Fibroblast of villous mesenchyme (primary cell): Measurements from ENCODE around the gene MACROH2A1. TPM values are rescaled to one million over a fixed set of nuclear protein-coding genes. Genes with fewer than 3 reads are reported as not detected.

Source experiments
- DNase-seq: peaks from one replicate; pipeline ENCODE4 v3.0.0-alpha.2; 2010; ENCODE audit warnings: low read depth
- H3K4me3 ChIP-seq: 2 replicates; pipeline ENCODE4 v1.5.1; 2011; ENCODE audit warnings: low read depth, mild to moderate bottlenecking, low read length
- CTCF ChIP-seq: IDR thresholded peaks from 2 replicates; pipeline ENCODE4 v1.5.1; 2012; ENCODE audit warnings: low read depth, mild to moderate bottlenecking, low read length; ENCODE audit not compliant: insufficient read depth
- total RNA-seq: library from RNA; depleted of rRNA; stranded (reverse); fragments of >200 nt; gene quantifications from 2 replicates; pipeline ENCODE4 v1.2.3, GENCODE V29; 2012

Gene MACROH2A1
- total RNA-seq, 1 donor = 161 TPM

GRCh38 chr5:135348918-135349317 is 50.1 kb downstream of the MACROH2A1 start:
- no peak overlapping the region for H3K4me3 ChIP-seq
- no peak for TF ChIP-seq CTCF
- no peak for DNase-seq

GRCh38 chr5:135347392-135347791 is 51.6 kb downstream of the MACROH2A1 start:
- DNase-seq = no peak
- H3K4me3 ChIP-seq = no peak overlapping the region
- no peak for TF ChIP-seq CTCF

GRCh38 chr5:135345956-135346731 is 52.9 kb downstream of the MACROH2A1 start:
- no peak for TF ChIP-seq CTCF
- H3K4me3 ChIP-seq = no peak overlapping the region
- DNase-seq = no peak

- no peak for DNase-seq
- no peak for TF ChIP-seq CTCF
- no peak overlapping the region for H3K4me3 ChIP-seq
Measured at GRCh38 chr5:135344349-135344748, 54.7 kb downstream of the MACROH2A1 start.

- DNase-seq = no peak
- H3K4me3 ChIP-seq = no peak overlapping the region
- TF ChIP-seq CTCF = no peak
Measured at GRCh38 chr5:135343413-135343812, 55.6 kb downstream of the MACROH2A1 start.

- no peak overlapping the region for H3K4me3 ChIP-seq
- DNase-seq = no peak
- no peak for TF ChIP-seq CTCF
Measured at GRCh38 chr5:135342551-135342875, 56.5 kb downstream of the MACROH2A1 start.
